Pancreas (tissue), 10 donors: Measurements from ENCODE around the gene DBT. TPM values are rescaled to one million over a fixed set of nuclear protein-coding genes. Genes with fewer than 3 reads are reported as not detected.

Experiments used
- ATAC-seq, 4 donors: fragments of 200-7000 bp; cut with Tn5 transposase; one replicate each; pipeline versions ENCODE4 v1.8.0 to v1.9.1; 2020; ENCODE audit warnings: mild to moderate bottlenecking in 4 of 4, moderate library complexity in 4 of 4
- DNase-seq, 6 donors: peaks; one replicate each; pipeline ENCODE4 v3.0.0-alpha.2; 2020
- FAIRE-seq: peaks from 2 replicates; lab custom pipeline; 2012; peaks lifted over from hg19 to GRCh38; lab: Jason Lieb, UNC
- H3K27ac ChIP-seq, 4 donors: fragments of 200-600 bp; sonication (generic); 1 replicate in 3 of 4; 2 replicates in 1 of 4; pipeline versions ENCODE4 v1.5.0 to v1.8.0; 2020
- H3K27me3 ChIP-seq, 4 donors: fragments of 200-600 bp; one replicate each; pipeline ENCODE4 v1.8.0; 2021
- H3K36me3 ChIP-seq, 3 donors: fragments of 200-600 bp; sonication (generic) in 1 of 3; one replicate each; pipeline versions ENCODE4 v1.5.0 to v1.8.0; 2020 to 2021
- H3K4me1 ChIP-seq, 3 donors: fragments of 200-600 bp; one replicate each; pipeline ENCODE4 v1.8.0; 2021
- H3K4me3 ChIP-seq, 4 donors: fragments of 200-600 bp; sonication (generic) in 2 of 4; one replicate each; pipeline versions ENCODE4 v1.5.0 to v1.8.0; 2020 to 2021
- H3K9me3 ChIP-seq, 4 donors: fragments of 200-600 bp; one replicate each; pipeline ENCODE4 v1.8.0; 2021
- CTCF ChIP-seq, 4 donors: fragments of 200-600 bp; sonication (generic) in 3 of 4; IDR thresholded peaks; one replicate each; pipeline versions ENCODE4 v1.5.0 to v1.8.0; 2021; ENCODE audit warnings: antibody characterized with exemption in 4 of 4
- WGBS, 2 donors: extraction: QIAGEN DNeasy Blood & Tissue Kit; methylation state at CpG; one replicate each; pipeline ENCODE4 v1.1.7; 2013; 5-methylcytosine and 5-hydroxymethylcytosine counted together
- intact Hi-C, 3 donors: fragments of 100-400 bp; cut with DNase I; formaldehyde crosslinking; loops; one replicate each; pipeline versions ENCODE4 v1.11.1 to v1.14.2; 2022
- polyA plus RNA-seq, 2 donors: library from polyadenylated mRNA; stranded (reverse); fragments of 200-250 nt; gene quantifications; one replicate each; pipeline ENCODE4 v1.2.3, GENCODE V29; 2013
- total RNA-seq, 6 donors: library from RNA; stranded (reverse); fragmentation: NEBNext Ultra II Directional in 4 of 6; extraction: Animal tissue kit (Norgen Biotek cat#: 25700) in 4 of 6; gene quantifications; one replicate each; pipeline versions ENCODE4 v1.2.1 to v1.2.4, GENCODE V29; 2021 to 2023
- donor health status: healthy with polysubstance abuse.
- donor health status: DM: no; HTN: no; CAD: no; lungs with moderate emphysema.
- donor health status: DM: no; HTN: no; CAD: no.
- donor health status: control.
- donor health status: control.
- donor health status: Bipolar disorder and iron deficiency.
- donor health status: DM: yes; HTN: yes; CAD: no.
- donor health status: DM: no; HTN: no; CAD: no.
- donor health status: DM: no; HTN: no; CAD: no.
- donor health status: DM: yes; HTN: yes; CAD: no.

Gene DBT
- total and polyA plus RNA-seq, 8 donors = 1.7 to 12.8 (median 8.9) TPM

DNA sequence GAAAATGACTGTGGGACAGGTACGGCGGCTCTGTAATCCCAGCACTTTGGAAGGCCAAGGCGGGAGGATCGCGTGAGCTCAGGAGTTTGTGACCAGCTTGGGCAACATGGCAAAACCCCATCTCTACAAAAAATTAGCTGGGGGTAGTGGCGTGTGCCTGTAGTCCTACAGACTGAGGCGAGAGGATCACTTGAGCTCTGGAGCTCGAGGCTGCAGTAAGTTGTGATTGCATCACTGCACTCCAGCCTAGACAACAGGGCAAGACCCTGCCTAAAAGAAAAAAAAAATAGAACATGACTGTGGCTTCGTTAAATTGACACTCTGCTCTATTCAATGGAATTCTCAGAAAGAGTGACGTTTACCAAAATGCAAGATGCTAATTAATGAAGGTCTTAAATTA, 3.9 kb upstream of the DBT start:
- H3K27ac ChIP-seq = no peak overlapping the region
- H3K9me3 ChIP-seq = no peaks in the 10 kb centered on the region
- H3K36me3 ChIP-seq = no peaks in the 10 kb centered on the region
- TF ChIP-seq CTCF (IDR thresholded peaks at IDR 0.05) = no peak
- intact Hi-C loops = no loop called here
- H3K27me3 ChIP-seq = no peaks in the 10 kb centered on the region
- 77 to 80% methylated on average over 10 of the region's 10 CpGs for WGBS, 2 donors
- peaks cover 0 to 7% (median 7%) of the 10 kb centered on the region in 3 donors for H3K4me1 ChIP-seq
- ATAC-seq (no peak), DNase-seq (no peak), FAIRE-seq (no peak)
- no peak overlapping the region for H3K4me3 ChIP-seq

DNA sequence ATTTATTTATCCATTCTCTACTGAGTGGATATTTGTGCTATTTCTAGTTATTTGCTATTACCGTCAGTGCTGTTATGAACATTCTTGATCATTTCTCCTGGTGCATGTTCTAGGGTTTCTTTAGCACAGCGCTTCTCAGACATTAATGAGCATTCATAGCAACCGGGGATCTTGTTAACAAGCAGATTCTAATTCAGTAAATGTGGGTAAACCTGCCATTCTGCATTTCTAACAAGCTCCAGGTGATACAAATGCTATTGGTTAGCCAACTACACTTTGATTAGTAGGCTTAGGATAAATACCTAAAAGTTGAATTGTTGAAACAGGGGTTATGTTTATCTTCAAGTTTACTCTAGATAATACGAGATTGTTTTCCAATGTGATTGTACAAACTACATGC, 3.3 kb upstream of the DBT start:
- Histone ChIP-seq H3K9me3 (no peaks in the 10 kb centered on the region), H3K36me3 (no peaks in the 10 kb centered on the region), H3K4me3 (no peak overlapping the region), H3K4me1 (peaks cover 0 to 8% (median 7%) of the 10 kb centered on the region in 3 donors), H3K27ac (no peak overlapping the region), H3K27me3 (no peaks in the 10 kb centered on the region)
- no peak for TF ChIP-seq CTCF (IDR thresholded peaks at IDR 0.05)
- intact Hi-C loops = no loop called here
- DNase-seq = no peak
- WGBS, 2 donors = 22 to 26% methylated on average over 4 of the region's 4 CpGs
- ATAC-seq = no peak
- FAIRE-seq = no peak

- WGBS, 2 donors = 83 to 85% methylated on average over 3 of the region's 3 CpGs
- no peak for TF ChIP-seq CTCF (IDR thresholded peaks at IDR 0.05)
- FAIRE-seq (no peak), DNase-seq (no peak), ATAC-seq (no peak)
- Histone ChIP-seq H3K9me3 (no peaks in the 10 kb centered on the region), H3K36me3 (no peaks in the 10 kb centered on the region), H3K4me3 (no peak overlapping the region), H3K4me1 (peaks cover 0 to 8% (median 7%) of the 10 kb centered on the region in 3 donors), H3K27me3 (no peaks in the 10 kb centered on the region), H3K27ac (no peak overlapping the region)
- intact Hi-C loops = no loop called here
Measured at GRCh38 chr1:100250807-100251206, 1.2 kb upstream of the DBT start.

- no peaks in the 10 kb centered on the region for H3K36me3 ChIP-seq
- peak overlapping the region in 3 of 4 donors; percentile 64 to 75 (median 72) for H3K4me3 ChIP-seq
- FAIRE-seq (no peak), ATAC-seq (no peak), DNase-seq (no peak)
- H3K27me3 ChIP-seq = no peaks in the 10 kb centered on the region
- no peak for TF ChIP-seq CTCF (IDR thresholded peaks at IDR 0.05)
- H3K27ac ChIP-seq = peak overlapping the region; percentile 81 to 93 (median 85)
- H3K4me1 ChIP-seq = peaks cover 0 to 8% (median 7%) of the 10 kb centered on the region in 3 donors
- no peaks in the 10 kb centered on the region for H3K9me3 ChIP-seq
- intact Hi-C loops = no loop called here
- WGBS, 2 donors = 0% methylated on average over 1 of the region's 1 CpG
Measured at GRCh38 chr1:100250264-100250663, 630 bp upstream of the DBT start.

- no peak for FAIRE-seq
- no peak for TF ChIP-seq CTCF (IDR thresholded peaks at IDR 0.05)
- H3K9me3 ChIP-seq = no peaks in the 10 kb centered on the region
- 0 to 1% methylated on average over 12 of the region's 12 CpGs for WGBS, 2 donors
- no peak for DNase-seq
- intact Hi-C loops = no loop called here
- H3K27ac ChIP-seq = peak overlapping the region; percentile 81 to 93 (median 85)
- peak; percentile 5 to 26 (median 9) for ATAC-seq
- no peaks in the 10 kb centered on the region for H3K36me3 ChIP-seq
- peak overlapping the region; percentile 64 to 88 (median 74) for H3K4me3 ChIP-seq
- no peaks in the 10 kb centered on the region for H3K27me3 ChIP-seq
- H3K4me1 ChIP-seq = peaks cover 0 to 8% (median 7%) of the 10 kb centered on the region in 3 donors
Measured at GRCh38 chr1:100249155-100249536, 488 bp downstream of the DBT start.
